Pancreas (tissue), 10 donors: ENCODE data around the gene TMEM252. TPM values are rescaled to one million over a fixed set of nuclear protein-coding genes. Genes with fewer than 3 reads are reported as not detected.

Experiments
- ATAC-seq, 4 donors: fragments of 200-7000 bp; cut with Tn5 transposase; one replicate each; pipeline versions ENCODE4 v1.8.0 to v1.9.1; 2020; ENCODE audit warnings: mild to moderate bottlenecking in 4 of 4, moderate library complexity in 4 of 4
- DNase-seq, 6 donors: peaks; one replicate each; pipeline ENCODE4 v3.0.0-alpha.2; 2020
- FAIRE-seq: peaks from 2 replicates; lab custom pipeline; 2012; peaks lifted over from hg19 to GRCh38; lab: Jason Lieb, UNC
- H3K27ac ChIP-seq, 4 donors: fragments of 200-600 bp; sonication (generic); 1 replicate in 3 of 4; 2 replicates in 1 of 4; pipeline versions ENCODE4 v1.5.0 to v1.8.0; 2020
- H3K27me3 ChIP-seq, 4 donors: fragments of 200-600 bp; one replicate each; pipeline ENCODE4 v1.8.0; 2021
- H3K36me3 ChIP-seq, 3 donors: fragments of 200-600 bp; sonication (generic) in 1 of 3; one replicate each; pipeline versions ENCODE4 v1.5.0 to v1.8.0; 2020 to 2021
- H3K4me1 ChIP-seq, 3 donors: fragments of 200-600 bp; one replicate each; pipeline ENCODE4 v1.8.0; 2021
- H3K4me3 ChIP-seq, 4 donors: fragments of 200-600 bp; sonication (generic) in 2 of 4; one replicate each; pipeline versions ENCODE4 v1.5.0 to v1.8.0; 2020 to 2021
- H3K9me3 ChIP-seq, 4 donors: fragments of 200-600 bp; one replicate each; pipeline ENCODE4 v1.8.0; 2021
- WGBS, 2 donors: extraction: QIAGEN DNeasy Blood & Tissue Kit; methylation state at CpG; one replicate each; pipeline ENCODE4 v1.1.7; 2013; 5-methylcytosine and 5-hydroxymethylcytosine counted together
- intact Hi-C, 3 donors: fragments of 100-400 bp; cut with DNase I; formaldehyde crosslinking; loops; one replicate each; pipeline versions ENCODE4 v1.11.1 to v1.14.2; 2022
- polyA plus RNA-seq, 2 donors: library from polyadenylated mRNA; stranded (reverse); fragments of 200-250 nt; gene quantifications; one replicate each; pipeline ENCODE4 v1.2.3, GENCODE V29; 2013
- total RNA-seq, 6 donors: library from RNA; stranded (reverse); fragmentation: NEBNext Ultra II Directional in 4 of 6; extraction: Animal tissue kit (Norgen Biotek cat#: 25700) in 4 of 6; gene quantifications; one replicate each; pipeline versions ENCODE4 v1.2.1 to v1.2.4, GENCODE V29; 2021 to 2023
- TF ChIP-seq, protein P1 (sequence below), 4 donors: fragments of 200-600 bp; sonication (generic) in 3 of 4; IDR thresholded peaks; one replicate each; pipeline versions ENCODE4 v1.5.0 to v1.8.0; 2021; ENCODE audit warnings: antibody characterized with exemption in 4 of 4
- donor health status: healthy with polysubstance abuse.
- donor health status: DM: no; HTN: no; CAD: no; lungs with moderate emphysema.
- donor health status: DM: no; HTN: no; CAD: no.
- donor health status: control.
- donor health status: control.
- donor health status: Bipolar disorder and iron deficiency.
- donor health status: DM: yes; HTN: yes; CAD: no.
- donor health status: DM: no; HTN: no; CAD: no.
- donor health status: DM: no; HTN: no; CAD: no.
- donor health status: DM: yes; HTN: yes; CAD: no.

Gene TMEM252
- total and polyA plus RNA-seq, 8 donors, result not detected

DNA sequence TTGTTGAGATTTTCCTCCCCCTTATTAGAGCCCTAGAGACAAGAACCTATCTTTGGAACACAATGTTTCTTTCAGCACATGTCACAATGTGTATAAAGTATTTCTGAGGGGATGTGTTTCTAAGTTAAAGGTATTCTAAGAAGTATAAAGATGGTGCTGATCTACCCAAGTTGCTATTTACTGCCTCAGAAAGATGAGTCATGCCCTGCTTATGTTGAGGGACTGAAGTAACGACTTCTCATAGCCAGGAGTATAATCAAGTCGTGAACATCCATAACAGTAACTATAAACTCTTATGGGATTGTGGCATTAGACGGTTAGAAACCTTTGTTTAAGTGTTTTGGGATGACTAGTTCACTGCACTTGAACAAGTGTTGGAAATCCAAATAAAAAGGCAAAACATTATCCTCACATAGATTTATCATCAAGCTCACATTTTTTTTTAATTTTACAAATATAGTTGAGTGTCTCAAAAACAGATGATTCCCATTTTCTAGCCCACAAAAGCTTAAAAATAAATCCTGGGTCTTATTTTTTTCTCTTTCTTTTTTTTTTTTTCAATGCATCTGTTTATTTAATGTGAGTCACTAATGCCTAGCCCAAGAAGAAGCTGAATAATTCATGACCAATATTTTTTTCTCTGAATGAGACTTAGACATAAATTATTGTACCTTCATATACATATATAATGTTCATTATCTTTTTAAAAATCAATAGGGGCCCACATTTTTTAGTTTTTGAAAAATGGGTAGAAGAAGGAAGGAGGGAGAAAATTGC, 12.2 kb upstream of the TMEM252 start:
- intact Hi-C loops, result no loop called here
- FAIRE-seq, result peak; percentile 93
- TF ChIP-seq, protein P1, sequence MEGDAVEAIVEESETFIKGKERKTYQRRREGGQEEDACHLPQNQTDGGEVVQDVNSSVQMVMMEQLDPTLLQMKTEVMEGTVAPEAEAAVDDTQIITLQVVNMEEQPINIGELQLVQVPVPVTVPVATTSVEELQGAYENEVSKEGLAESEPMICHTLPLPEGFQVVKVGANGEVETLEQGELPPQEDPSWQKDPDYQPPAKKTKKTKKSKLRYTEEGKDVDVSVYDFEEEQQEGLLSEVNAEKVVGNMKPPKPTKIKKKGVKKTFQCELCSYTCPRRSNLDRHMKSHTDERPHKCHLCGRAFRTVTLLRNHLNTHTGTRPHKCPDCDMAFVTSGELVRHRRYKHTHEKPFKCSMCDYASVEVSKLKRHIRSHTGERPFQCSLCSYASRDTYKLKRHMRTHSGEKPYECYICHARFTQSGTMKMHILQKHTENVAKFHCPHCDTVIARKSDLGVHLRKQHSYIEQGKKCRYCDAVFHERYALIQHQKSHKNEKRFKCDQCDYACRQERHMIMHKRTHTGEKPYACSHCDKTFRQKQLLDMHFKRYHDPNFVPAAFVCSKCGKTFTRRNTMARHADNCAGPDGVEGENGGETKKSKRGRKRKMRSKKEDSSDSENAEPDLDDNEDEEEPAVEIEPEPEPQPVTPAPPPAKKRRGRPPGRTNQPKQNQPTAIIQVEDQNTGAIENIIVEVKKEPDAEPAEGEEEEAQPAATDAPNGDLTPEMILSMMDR (IDR thresholded peaks at IDR 0.05), result no peak
- H3K36me3 ChIP-seq, result no peaks in the 10 kb centered on the region
- DNase-seq, result no peak
- H3K27me3 ChIP-seq, result no peaks in the 10 kb centered on the region
- H3K9me3 ChIP-seq, result no peaks in the 10 kb centered on the region
- 68 to 83% methylated on average over 3 of the region's 3 CpGs for WGBS, 2 donors
- H3K4me3 ChIP-seq, result no peak overlapping the region
- H3K27ac ChIP-seq, result no peak overlapping the region
- no peaks in the 10 kb centered on the region for H3K4me1 ChIP-seq
- no peak for ATAC-seq

DNA sequence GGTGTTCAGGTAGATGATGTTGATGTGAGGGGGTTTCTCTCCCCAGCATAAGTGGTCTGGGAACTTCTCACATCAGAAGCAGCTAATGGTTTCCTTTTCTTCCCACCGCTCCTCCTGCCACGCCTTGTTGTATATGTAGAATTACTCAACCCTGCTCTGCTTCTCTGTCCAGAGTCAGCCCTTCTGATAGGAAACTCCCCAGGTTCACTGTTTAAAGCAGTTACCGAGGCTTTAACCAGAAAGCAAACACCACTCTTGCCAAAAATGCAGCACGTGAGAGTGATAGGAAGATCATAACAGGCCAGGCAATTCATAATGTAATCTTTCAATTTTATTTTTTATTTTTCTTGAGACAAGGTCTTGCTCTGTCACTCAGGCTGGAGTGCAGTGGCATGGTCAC, 10.5 kb upstream of the TMEM252 start:
- no peak for FAIRE-seq
- peak; percentile 74 to 92 (median 82) for ATAC-seq
- H3K36me3 ChIP-seq, result no peaks in the 10 kb centered on the region
- no peaks in the 10 kb centered on the region for H3K9me3 ChIP-seq
- intact Hi-C loops, result no loop called here
- 10 to 12% methylated on average over 4 of the region's 4 CpGs for WGBS, 2 donors
- H3K27ac ChIP-seq, result no peak overlapping the region
- no peak overlapping the region for H3K4me3 ChIP-seq
- H3K27me3 ChIP-seq, result no peaks in the 10 kb centered on the region
- peak in 1 of 6 donors; percentile 49 for DNase-seq
- H3K4me1 ChIP-seq, result no peaks in the 10 kb centered on the region
- TF ChIP-seq, protein P1 (IDR thresholded peaks at IDR 0.05), result no peak

DNA sequence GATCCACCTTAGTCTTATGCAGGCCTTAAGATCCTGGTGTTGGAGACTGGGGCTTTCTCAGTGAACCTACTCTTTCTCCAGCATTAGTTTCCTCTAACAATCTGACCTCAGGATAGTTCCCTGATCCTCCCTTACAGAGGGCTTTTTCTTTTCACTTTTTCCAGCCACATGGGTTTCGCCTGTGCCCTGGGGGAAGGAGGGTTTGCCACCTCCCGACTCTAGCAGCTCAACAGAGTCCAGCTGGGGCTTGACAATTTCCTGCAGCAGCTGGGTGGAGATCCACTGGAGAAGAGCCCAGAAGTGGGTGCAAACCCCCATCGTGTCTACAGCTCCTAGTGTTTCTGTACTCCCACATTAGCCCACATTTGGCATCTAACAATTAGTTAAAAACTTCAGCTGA, 7.6 kb upstream of the TMEM252 start:
- peak overlapping the region in 1 of 4 donors; percentile 41 for H3K27ac ChIP-seq
- no peaks in the 10 kb centered on the region for H3K27me3 ChIP-seq
- intact Hi-C loops, result no loop called here
- FAIRE-seq (no peak), ATAC-seq (no peak), DNase-seq (no peak)
- TF ChIP-seq, protein P1 (IDR thresholded peaks at IDR 0.05), result no peak
- no peaks in the 10 kb centered on the region for H3K4me1 ChIP-seq
- no peak overlapping the region for H3K4me3 ChIP-seq
- WGBS, 2 donors, result 44 to 48% methylated on average over 3 of the region's 3 CpGs
- H3K36me3 ChIP-seq, result no peaks in the 10 kb centered on the region
- no peaks in the 10 kb centered on the region for H3K9me3 ChIP-seq

DNA sequence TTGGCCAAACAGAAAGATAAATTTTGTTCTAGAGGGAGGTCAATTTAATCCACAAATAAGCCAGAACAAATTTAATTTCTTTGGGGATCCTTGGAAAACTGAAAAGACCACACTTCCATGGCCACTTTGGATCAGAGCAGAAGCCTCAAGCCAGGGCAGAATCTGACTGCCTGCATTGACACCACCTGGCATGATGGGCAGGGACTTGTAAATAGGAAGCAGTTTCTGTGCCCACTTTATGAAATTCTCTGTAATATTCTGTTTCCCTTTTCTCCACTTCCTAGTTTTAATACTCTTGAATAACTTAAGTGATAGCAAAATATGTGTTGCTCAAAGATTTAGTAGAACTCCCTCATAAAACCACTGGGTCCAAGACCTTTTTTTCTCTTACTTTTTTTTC, 6.7 kb upstream of the TMEM252 start:
- intact Hi-C loops, result no loop called here
- Histone ChIP-seq H3K27ac (peak overlapping the region in 1 of 4 donors; percentile 41), H3K4me3 (no peak overlapping the region), H3K36me3 (no peaks in the 10 kb centered on the region), H3K9me3 (no peaks in the 10 kb centered on the region), H3K27me3 (no peaks in the 10 kb centered on the region), H3K4me1 (no peaks in the 10 kb centered on the region)
- TF ChIP-seq, protein P1 (IDR thresholded peaks at IDR 0.05), result no peak
- peak in 2 of 4 donors; percentile 33 to 54 for ATAC-seq
- no peak for FAIRE-seq
- DNase-seq, result no peak
